AG10803 (cell line): ENCODE measurements around the gene TDRD12.
"Not testable (repeated sequence)": the region's sequence is repeated elsewhere in the genome, so short reads cannot be mapped to it uniquely, and the experiment has no call there.

Source experiments
- DNase-seq: peaks from one replicate; pipeline ENCODE4 v3.0.0; 2010; ENCODE audit warnings: low read depth
- H3K4me3 ChIP-seq: 2 replicates; pipeline ENCODE4 v1.5.1; 2011; ENCODE audit warnings: mild to moderate bottlenecking, low read length, control low read depth
- CTCF ChIP-seq: conservative IDR thresholded peaks from 2 replicates; pipeline ENCODE4 v1.5.1; 2011; ENCODE audit warnings: mild to moderate bottlenecking, low read length, control low read depth, inconsistent platforms

The TDRD12 gene

DNA sequence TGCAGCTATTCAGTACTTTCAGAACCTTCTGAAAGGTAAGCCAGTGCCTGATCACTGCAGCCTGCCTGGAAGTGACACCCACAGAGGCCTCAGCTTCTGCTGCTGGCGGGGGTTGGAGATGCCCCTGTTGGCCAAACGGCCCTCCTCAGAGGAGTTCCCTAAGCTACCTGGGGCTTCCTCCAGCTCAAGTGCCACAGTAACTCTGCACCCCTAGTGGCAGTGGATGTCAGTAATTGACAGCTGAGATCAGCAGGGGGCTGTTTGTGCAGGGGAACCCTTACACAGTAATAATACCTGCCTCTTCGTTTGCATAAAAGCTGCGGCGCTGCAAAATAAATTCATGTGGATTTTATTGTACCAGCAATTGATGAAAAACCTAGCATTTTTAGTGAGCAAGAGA, 28.9 kb downstream of the TDRD12 start:
- DNase-seq = no peak

GRCh38 chr19:32748948-32749347, 29.4 kb downstream of the TDRD12 start:
- no peak for DNase-seq
- no peak for TF ChIP-seq CTCF
- no peak overlapping the region for H3K4me3 ChIP-seq

More for the DNA sequence above, 28.9 kb downstream of the TDRD12 start:
- TF ChIP-seq CTCF = no peak
- H3K4me3 ChIP-seq = no peak overlapping the region

- H3K4me3 ChIP-seq = no peak overlapping the region
- no peak for DNase-seq
Observed at GRCh38 chr19:32749361-32749760, 29.8 kb downstream of the TDRD12 start.

DNA sequence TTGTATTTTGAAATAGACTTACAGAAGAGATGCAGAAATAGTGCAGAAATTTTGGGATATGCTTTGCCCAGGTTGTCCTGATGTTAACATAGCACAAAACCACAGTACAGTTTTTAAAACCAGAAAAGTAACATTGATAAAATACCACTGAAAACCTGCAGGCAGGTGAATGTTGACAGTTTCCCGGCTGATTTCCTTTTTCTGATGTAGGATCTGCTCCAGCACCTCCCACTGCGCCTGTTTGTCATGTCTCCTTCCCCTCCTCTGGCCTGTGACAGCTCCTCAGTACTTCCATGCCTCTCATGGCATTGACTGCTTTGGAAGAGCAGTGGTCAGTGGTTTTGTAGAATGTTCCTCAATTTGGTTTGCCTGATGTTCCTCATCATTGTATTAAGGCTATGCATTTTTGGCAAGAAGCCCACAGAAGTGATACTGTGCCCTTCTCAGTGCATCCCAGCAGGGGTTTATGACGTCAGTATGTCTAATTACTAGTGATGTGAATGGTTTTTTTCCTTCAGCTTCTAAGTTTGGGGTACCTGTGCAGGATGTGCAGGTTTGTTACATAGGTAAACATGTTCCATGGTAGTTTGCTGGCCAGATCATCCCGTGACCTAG, 31.0 kb downstream of the TDRD12 start:
- DNase-seq = no peak
- TF ChIP-seq CTCF = no peak
- no peak overlapping the region for H3K4me3 ChIP-seq

More at GRCh38 chr19:32749361-32749760, 29.8 kb downstream of the TDRD12 start:
- no peak for TF ChIP-seq CTCF

DNA sequence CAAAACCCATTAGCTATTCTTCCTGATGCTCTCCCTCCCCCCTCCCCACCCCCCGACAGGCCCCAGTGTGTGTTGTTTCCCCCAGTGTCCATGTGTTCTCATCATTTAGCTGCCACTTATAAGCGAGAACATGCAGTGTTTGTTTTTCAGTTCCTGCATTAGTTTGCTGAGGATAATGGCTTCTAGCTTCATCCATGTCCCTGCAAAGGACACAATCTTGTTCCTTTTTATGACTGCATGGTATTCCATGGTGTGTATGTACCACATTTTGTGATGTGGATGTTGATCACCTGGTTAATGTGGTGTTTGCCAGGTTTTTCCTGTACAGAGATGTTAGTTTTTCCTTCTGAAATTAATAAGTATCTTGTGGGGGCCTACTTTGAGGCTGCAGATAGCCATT, 31.5 kb downstream of the TDRD12 start:
- no peak overlapping the region for H3K4me3 ChIP-seq
- TF ChIP-seq CTCF = no peak
- no peak for DNase-seq

DNA sequence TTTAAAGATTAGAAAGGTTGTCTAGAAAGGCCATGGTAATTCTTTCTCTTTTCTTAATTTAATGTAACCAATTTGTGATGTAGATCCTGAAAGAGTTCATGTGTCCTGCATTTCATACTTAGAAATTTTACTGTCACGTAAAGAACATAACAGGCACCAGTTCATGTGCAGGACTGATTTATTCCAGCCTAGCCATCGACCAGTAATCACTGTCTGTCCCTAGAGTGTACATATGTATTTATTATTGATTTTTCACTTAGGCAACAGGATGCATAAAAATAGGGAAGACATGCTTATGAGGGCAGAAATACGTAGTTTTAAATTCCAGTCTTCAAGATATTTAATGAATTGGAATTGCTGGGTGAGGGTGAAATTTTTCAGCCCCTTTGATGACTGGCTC, 37.6 kb downstream of the TDRD12 start:
- DNase-seq = no peak
- no peak for TF ChIP-seq CTCF
- H3K4me3 ChIP-seq = no peak overlapping the region

- H3K4me3 ChIP-seq, DNase-seq: not testable (repeated sequence)
Observed at GRCh38 chr19:32765365-32765764, 45.8 kb downstream of the TDRD12 start.
